G401 (cell line): Measurements from ENCODE around the gene CD320. TPM values are rescaled to one million over a fixed set of nuclear protein-coding genes. Genes with fewer than 3 reads are reported as not detected.
A peak's percentile ranks its signal among the peaks of the same experiment; 100 is the strongest.
"Not testable (repeated sequence)": the region's sequence is repeated elsewhere in the genome, so short reads cannot be mapped to it uniquely, and the experiment has no call there.

Experiments used
- DNase-seq: peaks from one replicate; pipeline ENCODE4 v3.0.0-alpha.2; 2015; ENCODE audit warnings: low spot score
- in situ Hi-C: cut with HindIII; loops from 2 replicates; pipeline ENCODE4 v1.10.0; 2016; ENCODE audit warnings: low sequenced_read_pairs, mixed read lengths
- total RNA-seq: library from RNA; depleted of rRNA; stranded (reverse); fragments of >200 nt; shearing (Covaris generic); gene quantifications from 2 replicates; pipeline ENCODE4 v1.2.3, GENCODE V29; 2014

CD320 gene
- total RNA-seq, 1 experiment from 2014 or later = 141 TPM

GRCh38 chr19:8334458-8335342 is 26.5 kb upstream of the CD320 start:
- in situ Hi-C loops = no loop called here

DNA sequence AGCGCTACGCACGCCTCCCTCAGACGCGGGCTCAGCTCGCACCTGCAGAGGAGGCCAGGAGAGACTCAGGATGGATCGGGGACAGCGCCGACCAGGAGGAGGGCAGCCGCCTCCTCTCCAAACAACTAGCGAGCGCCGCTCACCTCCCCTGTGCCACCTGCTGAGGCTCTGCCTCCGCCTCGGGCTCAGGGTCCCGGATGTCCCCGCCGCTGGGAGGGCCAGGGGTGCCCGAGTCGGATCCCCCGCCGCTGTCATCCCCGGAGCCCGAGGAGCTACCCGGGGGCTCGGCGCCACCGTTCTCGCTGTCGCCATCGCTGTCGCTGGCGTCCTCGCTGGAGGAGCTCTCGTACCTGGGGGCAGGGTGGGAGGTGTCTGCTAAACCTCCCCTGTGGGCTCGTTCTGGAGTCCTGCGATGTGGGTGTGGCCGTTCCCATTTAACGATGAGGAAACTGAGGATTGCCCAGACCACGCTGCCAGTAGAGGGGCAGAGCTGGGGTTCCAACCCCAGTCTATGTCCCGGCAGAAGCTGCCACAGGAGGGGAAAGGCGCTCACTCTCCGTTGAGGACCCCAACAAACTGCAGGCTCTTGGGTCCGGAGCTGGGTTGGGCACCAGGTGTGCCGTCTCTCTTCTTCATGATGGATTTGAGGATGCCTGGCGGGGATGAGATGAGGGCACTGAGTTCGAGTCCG is 25.8 kb upstream of the CD320 start:
- in situ Hi-C loops = no loop called here
- no peak for DNase-seq

More at GRCh38 chr19:8334458-8335342, 26.5 kb upstream of the CD320 start:
- no peak for DNase-seq

DNA sequence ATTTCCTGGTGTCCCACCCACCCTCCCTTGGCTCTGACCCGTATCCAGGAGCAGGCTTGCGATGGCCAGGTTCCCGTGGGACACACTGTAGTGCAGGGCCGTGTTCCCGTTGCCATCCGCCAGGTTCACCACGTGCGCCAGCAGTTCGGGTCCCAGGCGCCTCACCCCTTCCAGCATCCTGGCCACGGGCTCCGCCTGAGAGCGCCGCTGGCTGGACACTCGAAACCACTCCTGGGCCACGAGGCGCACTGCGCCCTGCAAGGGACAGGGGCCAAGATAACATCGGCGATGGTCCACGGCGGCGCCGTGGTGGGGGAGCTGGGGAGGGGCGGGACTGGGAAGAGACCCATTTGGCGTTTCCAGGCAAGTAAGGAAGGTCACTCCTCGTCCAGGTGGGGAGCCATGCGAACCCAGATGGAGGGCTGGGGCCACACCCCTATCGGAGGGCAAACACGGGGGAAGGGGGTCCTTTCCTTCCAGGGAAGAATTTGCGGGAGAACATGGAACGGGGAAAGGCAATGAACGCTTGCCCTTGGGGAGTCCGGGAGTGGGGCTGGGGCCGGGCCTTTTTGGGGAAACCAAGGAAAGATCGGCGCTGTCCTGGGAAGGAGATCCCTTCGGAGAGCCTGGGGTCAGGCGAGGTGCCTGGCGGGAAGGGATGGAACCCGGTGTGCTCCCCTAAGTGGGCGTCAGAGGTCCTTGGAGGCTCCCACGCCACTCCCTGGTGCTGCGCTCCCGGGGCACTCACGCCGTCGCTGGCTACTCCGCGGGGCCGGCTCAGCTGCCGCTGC is 25.0 kb upstream of the CD320 start:
- DNase-seq = no peak
- in situ Hi-C loops = no loop called here

DNA sequence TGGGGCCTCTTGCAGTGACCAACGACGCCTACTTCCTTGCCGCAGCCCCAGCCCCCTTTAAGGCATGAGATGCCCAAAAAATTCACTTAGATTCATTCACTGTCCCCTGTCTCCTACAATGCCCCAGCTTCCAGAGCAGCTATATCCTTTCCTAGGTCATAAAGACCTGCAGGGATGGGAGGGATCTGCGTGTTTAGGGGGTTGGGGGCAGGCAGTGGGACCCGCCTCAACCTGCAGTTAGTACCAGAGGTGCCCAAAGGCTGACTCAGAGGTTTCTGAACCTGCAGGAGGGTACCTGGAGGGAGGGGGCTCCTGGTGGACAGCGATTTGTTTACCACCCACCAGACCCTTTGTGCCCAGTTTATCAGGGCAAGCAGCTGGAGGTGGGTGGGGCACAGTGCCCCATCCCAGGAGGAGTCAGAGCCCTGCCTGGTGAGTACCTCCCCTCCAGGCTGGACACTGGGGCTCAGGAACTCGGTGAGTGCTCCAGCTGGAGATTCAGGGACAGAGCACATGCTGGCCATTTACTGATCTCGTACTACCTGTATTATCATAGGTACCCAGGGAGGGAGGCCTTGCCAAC is 23.2 kb upstream of the CD320 start:
- no peak for DNase-seq
- in situ Hi-C loops = no loop called here

DNA sequence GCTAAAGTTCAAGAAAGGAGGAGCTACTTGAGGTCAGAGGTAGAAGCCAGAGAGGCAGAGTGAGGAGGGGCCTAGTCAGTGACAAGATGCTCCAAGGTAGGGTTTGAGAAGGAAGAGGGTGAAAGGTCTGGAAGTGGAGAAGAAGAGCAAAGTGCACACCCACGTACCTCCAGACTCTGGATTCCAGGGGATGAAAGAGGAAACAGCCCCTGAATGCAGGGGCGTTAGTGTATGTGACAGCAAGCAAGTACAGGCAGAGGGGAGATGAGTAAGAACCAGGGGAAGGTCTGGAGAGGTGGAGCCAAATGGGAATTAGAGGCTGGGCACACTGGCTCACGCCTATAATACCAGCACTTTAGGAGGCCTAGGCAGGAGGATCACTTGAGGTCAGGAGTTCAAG is 21.8 kb upstream of the CD320 start:
- DNase-seq = no peak
- in situ Hi-C loops = no loop called here

GRCh38 chr19:8325454-8325853 is 17.3 kb upstream of the CD320 start:
- in situ Hi-C loops = no loop called here

GRCh38 chr19:8324186-8325050 is 16.3 kb upstream of the CD320 start:
- in situ Hi-C loops = no loop called here
- DNase-seq = no peak

More at GRCh38 chr19:8325454-8325853, 17.3 kb upstream of the CD320 start:
- no peak for DNase-seq

- in situ Hi-C loops = no loop called here
- no peak for DNase-seq
These were observed 15.6 kb upstream of the CD320 start for GRCh38 chr19:8323781-8324185.

- no peak for DNase-seq
- in situ Hi-C loops = no loop called here
These were observed 14.5 kb upstream of the CD320 start for GRCh38 chr19:8322638-8322997.

DNA sequence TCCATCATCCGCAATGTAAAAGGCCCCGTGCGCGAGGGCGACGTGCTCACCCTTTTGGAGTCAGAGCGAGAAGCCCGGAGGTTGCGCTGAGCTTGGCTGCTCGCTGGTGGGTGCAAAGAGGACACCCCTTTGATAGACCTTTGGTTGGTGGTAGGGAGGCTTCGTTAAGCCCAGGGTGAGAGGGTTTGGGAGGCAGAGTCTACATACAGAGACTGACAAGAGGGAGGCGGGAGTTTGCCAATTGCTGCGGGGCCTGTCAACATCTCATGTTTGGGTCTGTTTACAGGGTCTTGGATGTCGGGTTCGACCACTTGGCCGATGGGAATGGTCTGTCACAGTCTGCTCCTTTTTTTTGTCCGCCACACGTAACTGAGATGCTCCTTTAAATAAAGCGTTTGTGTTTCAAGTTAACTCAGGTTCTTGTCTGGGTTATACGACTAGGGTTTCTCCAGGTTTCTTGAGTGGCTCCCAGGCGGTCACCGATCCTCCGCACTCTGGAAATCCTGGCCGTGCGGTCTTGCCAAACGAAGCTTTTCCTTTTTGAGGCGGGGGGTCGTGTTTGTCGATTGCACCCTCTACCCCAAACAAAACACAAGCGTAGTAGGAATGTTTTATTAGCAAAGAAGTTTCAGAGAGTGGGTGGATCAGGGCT is 14.0 kb upstream of the CD320 start:
- in situ Hi-C loops = no loop called here

DNA sequence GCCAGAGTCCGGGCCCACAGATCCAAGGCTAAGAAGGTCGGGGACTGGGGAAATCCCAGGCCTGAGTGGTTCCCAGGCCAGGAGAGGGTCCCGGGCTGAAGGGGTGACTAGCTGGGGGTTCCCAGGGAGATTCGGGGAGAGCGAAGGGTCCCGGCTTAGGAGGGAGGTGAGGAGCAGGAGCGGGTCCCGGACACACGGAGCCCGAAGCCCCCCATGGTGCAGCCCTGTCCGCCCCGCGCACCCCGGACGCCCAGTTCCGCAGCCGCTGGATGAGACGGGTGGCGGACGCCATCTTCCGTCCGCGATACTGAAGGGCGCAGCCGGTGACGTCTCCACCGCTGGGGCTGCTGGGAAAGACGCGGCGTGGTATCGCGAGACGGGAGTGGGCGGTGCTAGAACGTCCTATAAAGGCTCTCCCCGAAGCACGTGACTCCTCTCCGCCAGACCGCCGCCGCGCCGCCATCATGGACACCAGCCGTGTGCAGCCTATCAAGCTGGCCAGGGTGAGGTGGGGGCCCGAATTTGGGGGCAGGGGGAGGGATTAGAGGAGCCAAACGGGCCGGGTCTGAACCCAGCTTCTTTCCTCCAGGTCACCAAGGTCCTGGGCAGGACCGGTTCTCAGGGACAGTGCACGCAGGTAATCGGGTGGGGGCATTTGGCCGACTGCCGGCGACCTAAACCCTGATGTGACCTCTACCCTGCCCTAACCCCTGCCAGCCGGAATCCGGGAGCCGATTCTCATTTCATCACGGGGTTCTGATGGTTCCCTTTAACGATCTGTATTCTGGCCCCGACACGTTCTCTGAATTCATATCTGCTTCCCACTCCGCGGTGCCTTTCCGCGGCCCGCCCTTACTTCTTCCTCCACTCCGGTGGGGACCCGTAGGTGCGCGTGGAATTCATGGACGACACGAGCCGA is 13.2 kb upstream of the CD320 start, which contains the start of the genes NDUFA7 and RPS28:
Gene NDUFA7 (minus strand): TSS at position 309 of the 919 bp plus-strand sequence. CDS start 17 bp downstream, at position 292.
Gene RPS28 (plus strand): TSS at position 430 of the 919 bp plus-strand sequence. CDS start 35 bp downstream, at position 465.
- in situ Hi-C loops = no loop called here
- DNase-seq = peak; percentile 96

More for the DNA sequence above, 14.0 kb upstream of the CD320 start:
- no peak for DNase-seq

- in situ Hi-C loops = no loop called here
- DNase-seq = no peak
These were observed 12.5 kb upstream of the CD320 start for GRCh38 chr19:8320564-8321066.

DNA sequence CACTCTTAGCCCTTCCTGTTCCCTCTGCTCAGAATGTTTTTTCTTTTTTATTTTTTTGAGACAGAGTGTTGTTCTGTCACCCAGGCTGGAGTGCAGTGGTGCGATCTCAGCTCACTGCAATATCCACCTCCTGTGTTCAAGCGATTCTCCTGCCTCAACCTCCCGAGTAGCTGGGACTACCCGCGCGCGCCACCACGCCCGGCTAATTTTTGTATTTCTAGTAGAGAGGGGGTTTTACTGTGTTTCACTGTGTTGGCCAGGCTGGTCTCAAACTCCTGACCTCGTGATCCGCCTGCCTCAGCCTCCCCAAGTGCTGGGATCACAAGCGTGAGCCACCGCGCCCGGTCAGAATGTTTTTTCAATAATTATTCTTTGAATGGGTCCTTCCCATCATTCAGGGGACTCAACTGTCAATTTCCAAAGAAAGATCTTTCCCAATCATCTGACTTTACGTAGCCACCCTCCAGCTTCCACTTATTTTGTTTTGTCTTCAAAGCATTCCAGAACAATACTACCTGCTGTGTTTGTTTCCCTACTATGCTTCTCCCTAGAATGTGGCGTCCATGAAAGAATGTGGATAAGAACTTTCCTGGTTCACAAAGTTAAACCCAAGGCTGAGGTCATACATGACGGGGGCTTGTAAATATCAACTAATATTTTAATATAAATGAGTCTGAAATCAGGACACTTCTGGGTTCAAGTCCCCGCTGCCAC is 11.8 kb upstream of the CD320 start:
- in situ Hi-C loops = no loop called here
- no peak for DNase-seq

DNA sequence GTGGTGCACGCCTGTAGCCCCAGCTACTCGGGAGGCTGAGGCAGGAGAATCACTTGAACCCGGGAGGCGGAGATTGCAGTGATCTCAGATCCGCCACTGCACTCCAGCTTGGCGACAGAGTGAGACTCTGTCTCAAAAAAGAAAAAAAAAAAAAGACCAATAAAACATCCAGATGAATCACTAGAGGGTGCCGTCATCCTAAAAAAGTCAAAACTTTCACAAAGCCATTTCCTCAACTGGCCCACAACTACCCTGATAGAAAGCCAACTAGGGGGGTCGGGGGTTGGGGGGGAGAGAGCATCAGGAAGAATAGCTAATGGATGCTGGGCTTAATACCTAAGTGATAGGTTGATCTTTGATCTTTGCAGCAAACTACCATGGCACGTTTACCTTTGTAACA is 10.7 kb upstream of the CD320 start:
- in situ Hi-C loops, DNase-seq: not testable (repeated sequence)

GRCh38 chr19:8316351-8317125 is 8.4 kb upstream of the CD320 start:
- in situ Hi-C loops = no loop called here
- no peak for DNase-seq
